Panc1 (cell line): ENCODE data around the gene TPBGL. TPM values are rescaled to one million over a fixed set of nuclear protein-coding genes. Genes with fewer than 3 reads are reported as not detected.

Experiments used
- ATAC-seq: fragments of 200-7000 bp; cut with Tn5 transposase; 2 replicates; pipeline ENCODE4 v1.9.1; 2020; ENCODE audit warnings: mild to moderate bottlenecking, moderate library complexity
- BruUV-seq: library from RNA; stranded (reverse); fragments of 400-500 nt; replicated peaks from 2 replicates; lab custom pipeline; 2021; lab: Mats Ljungman, UMichigan
- CTCF ChIA-PET: fragments of 300-600 bp; sonication (Branson Sonifier 250); formaldehyde crosslinking; loops from one replicate; lab custom pipeline; 2022; ENCODE audit warnings: antibody characterized with exemption; lab: Charles Lee
- POLR2A ChIA-PET: fragments of 300-600 bp; sonication (Branson Sonifier 250); formaldehyde crosslinking; loops from one replicate; lab custom pipeline; 2022; ENCODE audit warnings: antibody characterized with exemption; lab: Charles Lee
- DNase-seq: peaks from one replicate; pipeline ENCODE4 v3.0.0-alpha.2; 2010; ENCODE audit warnings: low read depth, low spot score
- H3K27ac ChIP-seq: 2 replicates; pipeline ENCODE4 v1.5.1; 2011; ENCODE audit warnings: mild to moderate bottlenecking, low read length, inconsistent platforms
- H3K27me3 ChIP-seq: fragments of 200-500 bp; sonication (Bioruptor generic); 2 replicates; pipeline ENCODE4 v1.6.0; 2014; ENCODE audit warnings: low read length, inconsistent platforms; ENCODE audit not compliant: control insufficient read depth, insufficient read depth
- H3K36me3 ChIP-seq: fragments of 200-500 bp; sonication (Bioruptor generic); 2 replicates; pipeline ENCODE4 v1.5.1; 2014; ENCODE audit warnings: inconsistent platforms, mild to moderate bottlenecking, low read length, moderate library complexity; ENCODE audit not compliant: control insufficient read depth, insufficient read depth
- H3K4me1 ChIP-seq: 2 replicates; pipeline ENCODE4 v1.5.1; 2011; ENCODE audit warnings: inconsistent platforms, mild to moderate bottlenecking, low read length, moderate library complexity; ENCODE audit not compliant: control insufficient read depth, insufficient read depth
- H3K4me3 ChIP-seq, 2 experiments: 2 replicates each; pipeline ENCODE4 v1.5.1; 2011 to 2012; ENCODE audit warnings: low read depth in 2 of 2, low read length in 2 of 2, mild to moderate bottlenecking in 2 of 2, inconsistent platforms in 1 of 2, moderate library complexity in 1 of 2
- H3K9me3 ChIP-seq: fragments of 200-500 bp; sonication (Bioruptor generic); 2 replicates; pipeline ENCODE4 v1.5.1; 2014; ENCODE audit warnings: low read depth, mild to moderate bottlenecking, inconsistent platforms, low read length, moderate library complexity; ENCODE audit not compliant: control insufficient read depth, insufficient read depth
- POLR2AphosphoS5 ChIP-seq: IDR thresholded peaks from 2 replicates; pipeline ENCODE4 v1.6.1; 2012; ENCODE audit warnings: mild to moderate bottlenecking, low read depth, low read length, moderate library complexity
- SIN3A ChIP-seq: IDR thresholded peaks from 2 replicates; pipeline ENCODE4 v1.6.1; 2012; ENCODE audit warnings: low read depth, mild to moderate bottlenecking, low read length, moderate library complexity, borderline replicate concordance; ENCODE audit not compliant: insufficient read depth
- TCF7L2 ChIP-seq: IDR thresholded peaks from 2 replicates; pipeline ENCODE4 v1.6.1; 2011; ENCODE audit warnings: mild to moderate bottlenecking, low read depth, low read length, inconsistent platforms
- in situ Hi-C: cut with HindIII; loops from 2 replicates; pipeline ENCODE4 v1.10.0; 2016; ENCODE audit warnings: low sequenced_read_pairs, low pct_unique_long_range_greater_than_20kb
- intact Hi-C: fragments of 100-400 bp; cut with micrococcal nuclease; formaldehyde crosslinking; loops from one replicate; pipeline ENCODE4 v1.10.0; 2022; ENCODE audit not compliant: unreplicated experiment
- total RNA-seq: library from RNA; stranded (reverse); gene quantifications from one replicate; pipeline ENCODE4 v1.2.1, GENCODE V29; 2021; ENCODE audit not compliant: unreplicated experiment
- TF ChIP-seq, protein P1 (sequence below), 2 experiments: IDR thresholded peaks; 2 replicates each; pipeline ENCODE4 v1.6.1; 2011 to 2012; ENCODE audit warnings: low read depth in 2 of 2, control low read depth in 1 of 2, low read length in 1 of 2, mild to moderate bottlenecking in 1 of 2, moderate library complexity in 1 of 2; ENCODE audit not compliant: insufficient read depth in 1 of 2
- TF ChIP-seq, protein P2 (sequence below): fragments of 450-650 bp; IDR thresholded peaks from 2 replicates; pipeline ENCODE4 v1.5.1; 2017; ENCODE audit warnings: mild to moderate bottlenecking

The TPBGL gene
- total RNA-seq, 1 experiment from 2014 or later, result 0.54 TPM

DNA sequence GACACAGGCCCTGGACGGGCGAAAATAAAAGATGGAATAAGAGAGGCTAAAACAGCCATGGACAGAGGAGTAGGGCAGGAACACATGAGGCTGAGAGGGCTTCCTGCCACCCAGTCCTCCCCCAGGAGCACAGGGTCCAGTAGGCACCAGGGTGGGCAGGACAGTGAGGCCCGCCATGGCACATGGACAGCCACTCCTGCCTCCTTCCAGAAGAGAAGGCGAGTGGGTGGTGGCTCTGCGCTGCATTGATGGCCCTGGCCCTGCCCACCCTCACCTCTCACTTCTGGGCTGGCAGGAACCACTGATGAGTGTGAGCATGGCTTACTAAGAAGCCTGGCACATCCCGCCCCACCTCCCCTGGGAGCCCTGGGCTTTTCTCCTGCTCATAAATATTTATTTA is 51.2 kb downstream of the TPBGL start:
- CTCF ChIA-PET, result no interaction called here
- intact Hi-C loops, result no loop called here

DNA sequence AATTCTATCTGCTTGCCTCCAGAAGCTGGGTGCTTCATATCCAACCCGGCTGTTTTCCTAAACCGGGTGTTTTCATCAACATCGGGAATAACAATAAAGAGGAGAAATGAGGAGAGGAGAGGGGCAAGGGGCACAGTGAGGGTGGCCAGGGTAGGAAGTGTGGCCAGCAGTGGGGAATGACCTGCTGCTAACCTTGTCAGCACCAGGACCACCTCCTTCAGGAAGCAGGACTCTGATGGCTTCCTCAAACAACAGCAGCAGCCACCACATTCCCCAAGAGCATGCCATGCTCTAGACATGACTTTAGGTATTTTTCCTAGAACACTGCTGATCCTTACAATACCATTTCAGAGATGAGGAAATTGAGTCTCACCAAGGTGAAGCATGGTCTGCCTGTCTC is 52.4 kb downstream of the TPBGL start:
- TF ChIP-seq, protein P1, sequence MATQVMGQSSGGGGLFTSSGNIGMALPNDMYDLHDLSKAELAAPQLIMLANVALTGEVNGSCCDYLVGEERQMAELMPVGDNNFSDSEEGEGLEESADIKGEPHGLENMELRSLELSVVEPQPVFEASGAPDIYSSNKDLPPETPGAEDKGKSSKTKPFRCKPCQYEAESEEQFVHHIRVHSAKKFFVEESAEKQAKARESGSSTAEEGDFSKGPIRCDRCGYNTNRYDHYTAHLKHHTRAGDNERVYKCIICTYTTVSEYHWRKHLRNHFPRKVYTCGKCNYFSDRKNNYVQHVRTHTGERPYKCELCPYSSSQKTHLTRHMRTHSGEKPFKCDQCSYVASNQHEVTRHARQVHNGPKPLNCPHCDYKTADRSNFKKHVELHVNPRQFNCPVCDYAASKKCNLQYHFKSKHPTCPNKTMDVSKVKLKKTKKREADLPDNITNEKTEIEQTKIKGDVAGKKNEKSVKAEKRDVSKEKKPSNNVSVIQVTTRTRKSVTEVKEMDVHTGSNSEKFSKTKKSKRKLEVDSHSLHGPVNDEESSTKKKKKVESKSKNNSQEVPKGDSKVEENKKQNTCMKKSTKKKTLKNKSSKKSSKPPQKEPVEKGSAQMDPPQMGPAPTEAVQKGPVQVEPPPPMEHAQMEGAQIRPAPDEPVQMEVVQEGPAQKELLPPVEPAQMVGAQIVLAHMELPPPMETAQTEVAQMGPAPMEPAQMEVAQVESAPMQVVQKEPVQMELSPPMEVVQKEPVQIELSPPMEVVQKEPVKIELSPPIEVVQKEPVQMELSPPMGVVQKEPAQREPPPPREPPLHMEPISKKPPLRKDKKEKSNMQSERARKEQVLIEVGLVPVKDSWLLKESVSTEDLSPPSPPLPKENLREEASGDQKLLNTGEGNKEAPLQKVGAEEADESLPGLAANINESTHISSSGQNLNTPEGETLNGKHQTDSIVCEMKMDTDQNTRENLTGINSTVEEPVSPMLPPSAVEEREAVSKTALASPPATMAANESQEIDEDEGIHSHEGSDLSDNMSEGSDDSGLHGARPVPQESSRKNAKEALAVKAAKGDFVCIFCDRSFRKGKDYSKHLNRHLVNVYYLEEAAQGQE (IDR thresholded peaks at IDR 0.05; ENCODE audit: insufficient read depth in 1 of 2, low read depth in 2 of 2, low read length in 1 of 2), result no peak
- no peak for TF ChIP-seq TCF7L2
- TF ChIP-seq POLR2AphosphoS5, result no peak
- TF ChIP-seq, protein P2, sequence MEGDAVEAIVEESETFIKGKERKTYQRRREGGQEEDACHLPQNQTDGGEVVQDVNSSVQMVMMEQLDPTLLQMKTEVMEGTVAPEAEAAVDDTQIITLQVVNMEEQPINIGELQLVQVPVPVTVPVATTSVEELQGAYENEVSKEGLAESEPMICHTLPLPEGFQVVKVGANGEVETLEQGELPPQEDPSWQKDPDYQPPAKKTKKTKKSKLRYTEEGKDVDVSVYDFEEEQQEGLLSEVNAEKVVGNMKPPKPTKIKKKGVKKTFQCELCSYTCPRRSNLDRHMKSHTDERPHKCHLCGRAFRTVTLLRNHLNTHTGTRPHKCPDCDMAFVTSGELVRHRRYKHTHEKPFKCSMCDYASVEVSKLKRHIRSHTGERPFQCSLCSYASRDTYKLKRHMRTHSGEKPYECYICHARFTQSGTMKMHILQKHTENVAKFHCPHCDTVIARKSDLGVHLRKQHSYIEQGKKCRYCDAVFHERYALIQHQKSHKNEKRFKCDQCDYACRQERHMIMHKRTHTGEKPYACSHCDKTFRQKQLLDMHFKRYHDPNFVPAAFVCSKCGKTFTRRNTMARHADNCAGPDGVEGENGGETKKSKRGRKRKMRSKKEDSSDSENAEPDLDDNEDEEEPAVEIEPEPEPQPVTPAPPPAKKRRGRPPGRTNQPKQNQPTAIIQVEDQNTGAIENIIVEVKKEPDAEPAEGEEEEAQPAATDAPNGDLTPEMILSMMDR, result no peak
- no peak for TF ChIP-seq SIN3A
- in situ Hi-C loops, result no loop called here
- intact Hi-C loops, result no loop called here
- no peaks in the 10 kb centered on the region for H3K9me3 ChIP-seq
- no peak overlapping the region for H3K4me3 ChIP-seq
- POLR2A ChIA-PET, result no interaction called here
- CTCF ChIA-PET, result no interaction called here
- peaks cover 19% of the 10 kb centered on the region for H3K4me1 ChIP-seq
- DNase-seq, result no peak
- no TSS peak for BruUV-seq
- H3K27ac ChIP-seq, result peak overlapping the region; percentile 10; the same call in 1 of the 2 replicates
- ATAC-seq, result no peak
- H3K36me3 ChIP-seq, result no peaks in the 10 kb centered on the region
- no peaks in the 10 kb centered on the region for H3K27me3 ChIP-seq

More for the DNA sequence above, 51.2 kb downstream of the TPBGL start:
- no peak overlapping the region for H3K4me3 ChIP-seq
- TF ChIP-seq POLR2AphosphoS5 (no peak), SIN3A (no peak), TCF7L2 (no peak)
- TF ChIP-seq, protein P2, result no peak
- TF ChIP-seq, protein P1 (IDR thresholded peaks at IDR 0.05; ENCODE audit: insufficient read depth in 1 of 2, low read depth in 2 of 2, low read length in 1 of 2), result no peak
- H3K36me3 ChIP-seq, result 0 out of 2 replicates have a peak, but pooled peaks cover 3% of the 10 kb centered on the region
- no TSS peak for BruUV-seq
- DNase-seq, result no peak
- no peak for ATAC-seq
- no peaks in the 10 kb centered on the region for H3K27me3 ChIP-seq
- in situ Hi-C loops, result no loop called here
- no peak overlapping the region for H3K27ac ChIP-seq
- H3K4me1 ChIP-seq, result peaks cover 19% of the 10 kb centered on the region
- no peaks in the 10 kb centered on the region for H3K9me3 ChIP-seq
- POLR2A ChIA-PET, result no interaction called here

Other genes with a start within 250 kb of the TPBGL start
- not detected for gene OR2AT4, start 143.9 kb upstream of the TPBGL start, total RNA-seq
- gene SLCO2B1, start 89.7 kb upstream of the TPBGL start, total RNA-seq, result 0.77 TPM
- gene ARRB1, start 110.9 kb downstream of the TPBGL start, total RNA-seq, result 219 TPM
- gene RPS3, start 158.7 kb downstream of the TPBGL start, total RNA-seq, result 2,945 TPM
- 10.9 TPM for gene KLHL35, start 192.4 kb downstream of the TPBGL start, total RNA-seq